Astrocyte (in vitro differentiated cells and primary cell): Measurements from ENCODE around the gene TATDN3. TPM values are rescaled to one million over a fixed set of nuclear protein-coding genes. Genes with fewer than 3 reads are reported as not detected.

Experiments
- DNase-seq: peaks from one replicate; pipeline ENCODE4 v3.0.0-alpha.2; 2010; ENCODE audit warnings: low read depth
- FAIRE-seq: peaks from 2 replicates; lab custom pipeline; 2011; peaks lifted over from hg19 to GRCh38; lab: Jason Lieb, UNC
- H2AFZ ChIP-seq: 2 replicates; pipeline ENCODE4 v1.6.0; 2012; ENCODE audit warnings: low read depth, low read length, inconsistent platforms
- H3K27ac ChIP-seq: 2 replicates; pipeline ENCODE4 v1.5.1; 2011; ENCODE audit warnings: low read depth, low read length, inconsistent platforms
- H3K27me3 ChIP-seq: 2 replicates; pipeline ENCODE4 v1.6.0; 2011; ENCODE audit warnings: low read length, inconsistent platforms; ENCODE audit not compliant: insufficient read depth
- H3K36me3 ChIP-seq: 2 replicates; pipeline ENCODE4 v1.5.1; 2011; ENCODE audit warnings: low read length, inconsistent platforms; ENCODE audit not compliant: insufficient read depth
- H3K4me1 ChIP-seq: 2 replicates; pipeline ENCODE4 v1.5.1; 2011; ENCODE audit warnings: low read length, inconsistent platforms; ENCODE audit not compliant: insufficient read depth
- H3K4me2 ChIP-seq: 2 replicates; pipeline ENCODE4 v1.6.0; 2012; ENCODE audit warnings: low read length, inconsistent platforms
- H3K4me3 ChIP-seq: 2 replicates; pipeline ENCODE4 v1.5.1; 2011; ENCODE audit warnings: low read depth, mild to moderate bottlenecking, low read length, inconsistent platforms; ENCODE audit not compliant: insufficient read depth
- H3K79me2 ChIP-seq: 2 replicates; pipeline ENCODE4 v1.6.0; 2012; ENCODE audit warnings: mild to moderate bottlenecking, low read length, inconsistent platforms; ENCODE audit not compliant: insufficient read depth
- H3K9ac ChIP-seq: 2 replicates; pipeline ENCODE4 v1.6.0; 2012; ENCODE audit warnings: mild to moderate bottlenecking, low read length, inconsistent platforms
- H3K9me3 ChIP-seq: 2 replicates; pipeline ENCODE4 v1.5.1; 2012; ENCODE audit warnings: low read depth, mild to moderate bottlenecking, low read length, inconsistent platforms; ENCODE audit not compliant: insufficient read depth
- H4K20me1 ChIP-seq: 2 replicates; pipeline ENCODE4 v1.6.0; 2012; ENCODE audit warnings: low read length, inconsistent platforms; ENCODE audit not compliant: insufficient read depth
- H3K27ac Mint-ChIP-seq: one replicate; pipeline ENCODE4 v1.8.0; 2021; ENCODE audit warnings: mild to moderate bottlenecking, mixed read lengths; ENCODE audit not compliant: unreplicated experiment
- H3K27me3 Mint-ChIP-seq: one replicate; pipeline ENCODE4 v1.8.0; 2021; ENCODE audit warnings: low read depth, mixed read lengths; ENCODE audit not compliant: unreplicated experiment
- H3K36me3 Mint-ChIP-seq: one replicate; pipeline ENCODE4 v1.8.0; 2021; ENCODE audit warnings: low read depth, mixed read lengths; ENCODE audit not compliant: unreplicated experiment
- H3K4me1 Mint-ChIP-seq: one replicate; pipeline ENCODE4 v1.8.0; 2021; ENCODE audit warnings: low read depth, mixed read lengths; ENCODE audit not compliant: unreplicated experiment
- H3K4me3 Mint-ChIP-seq: one replicate; pipeline ENCODE4 v1.8.0; 2021; ENCODE audit warnings: mild to moderate bottlenecking, moderate library complexity, mixed read lengths; ENCODE audit not compliant: unreplicated experiment
- H3K9me3 Mint-ChIP-seq: one replicate; pipeline ENCODE4 v1.8.0; 2021; ENCODE audit warnings: mild to moderate bottlenecking, mixed read lengths; ENCODE audit not compliant: unreplicated experiment
- EZH2 ChIP-seq: IDR thresholded peaks from 2 replicates; pipeline ENCODE4 v1.6.1; 2012; ENCODE audit warnings: mild to moderate bottlenecking, low read length, inconsistent platforms; ENCODE audit not compliant: insufficient read depth
- total RNA-seq: library from RNA; stranded (reverse); gene quantifications from 2 replicates; pipeline ENCODE4 v1.2.1, GENCODE V29; 2021
- TF ChIP-seq, protein P1 (sequence below): IDR thresholded peaks from 2 replicates; pipeline ENCODE4 v1.5.1; 2011; ENCODE audit warnings: low read depth, mild to moderate bottlenecking, inconsistent platforms, low read length, moderate library complexity; ENCODE audit not compliant: insufficient read depth

Gene TATDN3
- total RNA-seq, 1 donor from 2014 or later: 8.6 TPM

DNA sequence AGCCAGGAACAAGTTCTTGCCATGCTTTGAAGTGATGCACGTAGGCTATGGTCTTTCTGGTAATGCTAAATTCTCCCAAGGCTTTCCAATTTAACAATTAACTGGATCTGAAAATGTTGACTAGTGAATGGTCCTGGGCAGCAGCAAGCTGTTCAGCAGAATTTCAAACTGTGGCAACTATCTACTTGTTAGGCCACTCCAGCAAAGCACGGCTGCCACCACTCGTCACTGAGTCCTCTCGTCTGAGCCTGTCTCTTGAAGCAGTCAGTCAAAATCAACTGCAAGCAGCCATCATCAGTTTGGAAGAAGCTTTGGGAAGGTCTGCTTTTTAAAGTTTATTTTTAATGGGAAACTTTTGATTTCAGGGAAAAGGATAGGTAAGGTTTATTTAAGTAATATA is 72.5 kb downstream of the TATDN3 start:
- H3K79me2 ChIP-seq: peaks cover 52% of the 10 kb centered on the region
- peaks cover 9% of the 10 kb centered on the region for H3K36me3 ChIP-seq
- TF ChIP-seq EZH2: no peak
- TF ChIP-seq, protein P1, sequence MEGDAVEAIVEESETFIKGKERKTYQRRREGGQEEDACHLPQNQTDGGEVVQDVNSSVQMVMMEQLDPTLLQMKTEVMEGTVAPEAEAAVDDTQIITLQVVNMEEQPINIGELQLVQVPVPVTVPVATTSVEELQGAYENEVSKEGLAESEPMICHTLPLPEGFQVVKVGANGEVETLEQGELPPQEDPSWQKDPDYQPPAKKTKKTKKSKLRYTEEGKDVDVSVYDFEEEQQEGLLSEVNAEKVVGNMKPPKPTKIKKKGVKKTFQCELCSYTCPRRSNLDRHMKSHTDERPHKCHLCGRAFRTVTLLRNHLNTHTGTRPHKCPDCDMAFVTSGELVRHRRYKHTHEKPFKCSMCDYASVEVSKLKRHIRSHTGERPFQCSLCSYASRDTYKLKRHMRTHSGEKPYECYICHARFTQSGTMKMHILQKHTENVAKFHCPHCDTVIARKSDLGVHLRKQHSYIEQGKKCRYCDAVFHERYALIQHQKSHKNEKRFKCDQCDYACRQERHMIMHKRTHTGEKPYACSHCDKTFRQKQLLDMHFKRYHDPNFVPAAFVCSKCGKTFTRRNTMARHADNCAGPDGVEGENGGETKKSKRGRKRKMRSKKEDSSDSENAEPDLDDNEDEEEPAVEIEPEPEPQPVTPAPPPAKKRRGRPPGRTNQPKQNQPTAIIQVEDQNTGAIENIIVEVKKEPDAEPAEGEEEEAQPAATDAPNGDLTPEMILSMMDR: no peak
- no peaks in the 10 kb centered on the region for H3K9me3 ChIP-seq
- no peaks in the 10 kb centered on the region for H3K36me3 Mint-ChIP-seq
- no peak overlapping the region for H2AFZ ChIP-seq
- DNase-seq (no peak), FAIRE-seq (no peak)
- H3K4me1 ChIP-seq: peaks cover 12% of the 10 kb centered on the region
- H3K27me3 ChIP-seq: no peaks in the 10 kb centered on the region
- no peak overlapping the region for H3K4me2 ChIP-seq
- no peak overlapping the region for H3K4me3 ChIP-seq
- H3K9ac ChIP-seq: no peak overlapping the region
- peaks cover 1% of the 10 kb centered on the region for H3K4me1 Mint-ChIP-seq
- no peak overlapping the region for H3K27ac Mint-ChIP-seq
- H3K27ac ChIP-seq: no peak overlapping the region
- no peaks in the 10 kb centered on the region for H3K27me3 Mint-ChIP-seq
- H3K4me3 Mint-ChIP-seq: no peak overlapping the region
- no peaks in the 10 kb centered on the region for H3K9me3 Mint-ChIP-seq
- peaks cover 27% of the 10 kb centered on the region for H4K20me1 ChIP-seq

Other genes starting within 250 kb of the TATDN3 start
- 72.5 and 87.6 TPM in 2 replicates for gene ATF3, start 183.1 kb upstream of the TATDN3 start, total RNA-seq
- 1.9 and 2.5 TPM in 2 replicates for gene BATF3, start 92.1 kb upstream of the TATDN3 start, total RNA-seq
- gene NSL1, start 117 bp upstream of the TATDN3 start, total RNA-seq: 22.6 and 24.6 TPM in 2 replicates
- 0.65 TPM in 1 of 2 replicates, not detected in the other for gene SPATA45, start 55.8 kb downstream of the TATDN3 start, total RNA-seq
- gene FLVCR1, start 66.4 kb downstream of the TATDN3 start, total RNA-seq: 8.1 and 9.3 TPM in 2 replicates
- gene VASH2, start 158.6 kb downstream of the TATDN3 start, total RNA-seq: 7.1 and 10.0 TPM in 2 replicates
- gene ANGEL2, start 224.0 kb downstream of the TATDN3 start, total RNA-seq: 21.4 and 21.6 TPM in 2 replicates